Tibial nerve (tissue), 4 donors: ENCODE data around the gene TFE3. TPM values are rescaled to one million over a fixed set of nuclear protein-coding genes. Genes with fewer than 3 reads are reported as not detected.

Experiments
- DNase-seq, 2 donors: peaks; one replicate each; pipeline ENCODE4 v3.0.0-alpha.2; 2019; ENCODE audit warnings: low spot score in 2 of 2
- H3K27ac ChIP-seq, 4 donors: fragments of 200-600 bp; sonication (generic) in 3 of 4; one replicate each; pipeline ENCODE4 v1.5.1; 2017 to 2019; ENCODE audit warnings: mild to moderate bottlenecking in 1 of 4
- H3K27me3 ChIP-seq, 2 donors: fragments of 200-600 bp; sonication (generic) in 1 of 2; one replicate each; pipeline versions ENCODE4 v1.5.1 to v1.6.0; 2017 to 2019
- H3K36me3 ChIP-seq, 3 donors: fragments of 200-600 bp; sonication (generic); one replicate each; pipeline ENCODE4 v1.5.1; 2018 to 2019
- H3K4me1 ChIP-seq, 4 donors: fragments of 200-600 bp; sonication (generic) in 3 of 4; one replicate each; pipeline ENCODE4 v1.5.1; 2017 to 2019
- H3K4me3 ChIP-seq, 4 donors: fragments of 200-600 bp; sonication (generic) in 3 of 4; one replicate each; pipeline ENCODE4 v1.5.1; 2017 to 2019; ENCODE audit warnings: mild to moderate bottlenecking in 1 of 4, moderate library complexity in 1 of 4
- H3K9me3 ChIP-seq, 4 donors: fragments of 200-600 bp; sonication (generic) in 3 of 4; one replicate each; pipeline ENCODE4 v1.5.1; 2017 to 2019
- EP300 ChIP-seq, 2 donors: sonication (generic); formaldehyde crosslinking; IDR thresholded peaks; one replicate each; pipeline ENCODE4 v1.6.1; 2017; ENCODE audit warnings: antibody characterized with exemption in 2 of 2, mild to moderate bottlenecking in 1 of 2
- POLR2A ChIP-seq, 2 donors: fragments of 450-650 bp; IDR thresholded peaks; one replicate each; pipeline ENCODE4 v1.6.1; 2017; ENCODE audit warnings: antibody characterized with exemption in 2 of 2, mild to moderate bottlenecking in 2 of 2, moderate library complexity in 2 of 2
- WGBS, 2 donors: methylation state at CpG; one replicate each; pipeline ENCODE4 v1.1.5; 2018; 5-methylcytosine and 5-hydroxymethylcytosine counted together
- total RNA-seq, 4 donors: library from RNA; depleted of rRNA; stranded (reverse); fragments of >200 nt; gene quantifications; one replicate each; pipeline ENCODE4 v1.1.0, GENCODE V29; 2016
- TF ChIP-seq, protein P1 (sequence below), 5 experiments: fragments of 200-600 bp in 3 of 5; fragments of 450-650 bp in 2 of 5; sonication (generic) in 3 of 5; IDR thresholded peaks; one replicate each; pipeline ENCODE4 v1.5.1; 2016 to 2019; ENCODE audit warnings: antibody characterized with exemption in 5 of 5, mild to moderate bottlenecking in 3 of 5, moderate library complexity in 2 of 5

The TFE3 gene
- total RNA-seq, 4 donors from 2014 or later, result 98.6 to 124 (median 117) TPM

DNA sequence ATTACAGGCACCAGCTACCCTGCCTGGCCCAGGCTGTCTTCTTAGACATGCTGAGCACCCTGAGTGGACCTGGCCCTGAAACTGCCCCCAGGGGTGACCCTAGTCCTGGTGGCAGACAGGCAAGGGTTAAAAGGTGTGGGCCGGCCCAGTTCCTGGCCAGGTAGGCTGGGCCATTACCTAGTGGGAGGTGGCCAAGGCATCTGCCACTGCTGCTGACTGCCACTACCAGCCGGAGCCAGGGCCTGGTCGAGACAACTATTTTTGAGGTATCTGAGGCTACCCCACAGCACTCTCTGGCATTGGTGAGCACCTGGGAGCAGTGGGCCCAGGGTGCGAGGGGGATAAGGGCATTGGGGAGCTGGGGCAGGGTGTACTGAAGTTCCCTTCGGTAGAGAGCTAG lies 15.6 kb upstream of the TFE3 start, which contains the start of gene CCDC120:
CCDC120 (plus strand) TSS at position 206 of the 400 bp plus-strand sequence. CDS start 3,043 bp downstream, outside the sequence.
- no peaks in the 10 kb centered on the region for H3K9me3 ChIP-seq
- no peaks in the 10 kb centered on the region for H3K27me3 ChIP-seq
- 49 to 59% methylated on average over 2 to 5 of the region's 5 CpGs for WGBS, 2 donors
- H3K36me3 ChIP-seq, result peaks cover 0 to 4% (median 0%) of the 10 kb centered on the region in 3 donors
- peak within 1 kb of the TSS in 3 of 4 donors; percentile 39 to 59 (median 53) for H3K27ac ChIP-seq
- H3K4me1 ChIP-seq, result no peaks in the 10 kb centered on the region
- TF ChIP-seq POLR2A (IDR thresholded peaks at IDR 0.05), result no peak
- no peak for TF ChIP-seq EP300 (IDR thresholded peaks at IDR 0.05)
- TF ChIP-seq, protein P1, sequence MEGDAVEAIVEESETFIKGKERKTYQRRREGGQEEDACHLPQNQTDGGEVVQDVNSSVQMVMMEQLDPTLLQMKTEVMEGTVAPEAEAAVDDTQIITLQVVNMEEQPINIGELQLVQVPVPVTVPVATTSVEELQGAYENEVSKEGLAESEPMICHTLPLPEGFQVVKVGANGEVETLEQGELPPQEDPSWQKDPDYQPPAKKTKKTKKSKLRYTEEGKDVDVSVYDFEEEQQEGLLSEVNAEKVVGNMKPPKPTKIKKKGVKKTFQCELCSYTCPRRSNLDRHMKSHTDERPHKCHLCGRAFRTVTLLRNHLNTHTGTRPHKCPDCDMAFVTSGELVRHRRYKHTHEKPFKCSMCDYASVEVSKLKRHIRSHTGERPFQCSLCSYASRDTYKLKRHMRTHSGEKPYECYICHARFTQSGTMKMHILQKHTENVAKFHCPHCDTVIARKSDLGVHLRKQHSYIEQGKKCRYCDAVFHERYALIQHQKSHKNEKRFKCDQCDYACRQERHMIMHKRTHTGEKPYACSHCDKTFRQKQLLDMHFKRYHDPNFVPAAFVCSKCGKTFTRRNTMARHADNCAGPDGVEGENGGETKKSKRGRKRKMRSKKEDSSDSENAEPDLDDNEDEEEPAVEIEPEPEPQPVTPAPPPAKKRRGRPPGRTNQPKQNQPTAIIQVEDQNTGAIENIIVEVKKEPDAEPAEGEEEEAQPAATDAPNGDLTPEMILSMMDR (IDR thresholded peaks at IDR 0.05), result no peak
- peak within 1 kb of the TSS in 2 of 4 donors; percentile 5 to 15 for H3K4me3 ChIP-seq
- DNase-seq, result no peak

DNA sequence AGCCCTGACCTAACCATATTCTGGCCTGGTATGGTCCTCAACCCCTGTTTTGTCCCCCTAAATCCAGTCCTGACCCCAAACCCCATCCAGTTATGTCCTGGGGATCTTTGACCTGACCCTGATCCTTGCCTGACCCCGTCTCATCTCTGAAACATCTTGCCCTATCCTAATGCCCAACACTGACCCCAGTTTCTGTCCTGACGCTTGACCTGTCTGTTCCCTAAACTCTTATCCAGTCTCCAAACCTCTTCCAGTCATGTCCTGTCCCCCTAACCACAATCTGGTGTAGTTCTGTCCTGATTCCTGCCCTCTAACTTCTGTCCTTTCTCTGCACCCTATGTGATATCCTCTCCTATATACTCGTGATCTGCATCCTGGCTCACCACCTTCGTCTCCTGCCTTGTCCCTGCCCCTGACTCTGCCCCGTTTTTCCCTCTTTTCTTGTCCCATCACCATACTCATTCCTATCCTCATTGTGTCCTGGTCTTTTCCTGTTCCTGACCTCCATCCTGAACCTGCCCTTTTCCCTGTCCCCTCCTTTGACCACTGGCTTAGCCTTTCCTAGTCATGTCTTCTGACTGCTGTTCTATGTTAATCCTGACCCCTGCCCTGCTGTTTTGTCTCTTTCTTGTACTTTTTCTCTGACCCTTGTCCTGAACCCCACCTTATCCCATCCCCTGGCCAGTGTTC lies 11.1 kb upstream of the TFE3 start:
- WGBS, 2 donors, result 75 to 86% methylated on average over 5 of the region's 5 CpGs
- Histone ChIP-seq H3K4me1 (no peaks in the 10 kb centered on the region), H3K36me3 (no peaks in the 10 kb centered on the region), H3K9me3 (no peaks in the 10 kb centered on the region), H3K4me3 (peak overlapping the region; percentile 47 to 73 (median 60)), H3K27ac (peak overlapping the region; percentile 59 to 90 (median 86)), H3K27me3 (no peaks in the 10 kb centered on the region)
- TF ChIP-seq EP300 (IDR thresholded peaks at IDR 0.05) (no peak), POLR2A (IDR thresholded peaks at IDR 0.05) (no peak)
- TF ChIP-seq, protein P1 (IDR thresholded peaks at IDR 0.05), result no peak
- no peak for DNase-seq

DNA sequence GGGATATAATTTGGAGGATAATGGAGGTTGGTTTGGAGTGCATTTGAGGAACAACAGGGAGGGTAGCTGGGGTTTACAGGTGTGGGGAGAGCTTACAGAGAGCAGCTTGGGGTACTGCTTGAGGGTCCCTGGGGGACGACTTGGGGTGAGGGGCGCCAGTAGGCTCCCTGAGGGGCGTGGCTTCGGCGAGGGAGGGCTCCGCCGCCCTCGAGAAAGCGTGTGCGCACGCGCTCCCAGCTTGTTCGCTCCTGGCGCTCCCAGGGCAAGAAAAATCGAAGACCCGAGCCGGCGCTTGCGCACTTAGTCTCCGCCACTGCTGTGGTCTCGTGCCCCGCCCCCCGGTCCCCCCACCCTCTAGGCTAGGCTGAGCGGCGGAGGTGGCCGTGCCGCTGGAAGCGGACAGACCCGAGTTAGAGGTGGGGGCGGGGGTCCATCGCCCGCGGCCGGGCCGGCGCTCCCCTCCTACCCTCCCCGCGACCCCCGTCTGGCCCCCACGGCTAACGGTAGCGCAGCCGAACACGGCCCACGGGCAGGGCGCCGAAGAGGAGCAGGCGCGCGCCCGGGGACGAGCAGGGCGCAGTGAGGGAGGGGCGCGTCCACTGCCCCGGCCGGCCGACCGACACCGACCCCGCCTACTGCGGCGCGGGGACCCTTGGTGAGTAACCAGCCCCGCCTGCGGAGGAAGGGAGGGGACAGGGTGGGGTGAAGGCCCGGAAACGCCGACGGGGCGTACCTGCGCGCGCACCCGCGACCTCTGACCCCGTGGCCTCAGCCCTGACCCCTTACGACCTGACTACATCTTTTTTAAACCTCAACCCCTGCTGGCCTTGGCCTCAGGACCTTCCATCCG lies 10.3 kb upstream of the TFE3 start:
- H3K27me3 ChIP-seq, result no peaks in the 10 kb centered on the region
- peak overlapping the region; percentile 47 to 73 (median 60) for H3K4me3 ChIP-seq
- peak overlapping the region; percentile 59 to 90 (median 86) for H3K27ac ChIP-seq
- H3K4me1 ChIP-seq, result no peaks in the 10 kb centered on the region
- no peaks in the 10 kb centered on the region for H3K36me3 ChIP-seq
- H3K9me3 ChIP-seq, result no peaks in the 10 kb centered on the region
- DNase-seq, result no peak
- 2 to 40% methylated on average over 13 to 54 of the region's 79 CpGs for WGBS, 2 donors
- TF ChIP-seq POLR2A (IDR thresholded peaks at IDR 0.05) (no peak), EP300 (IDR thresholded peaks at IDR 0.05) (no peak)
- TF ChIP-seq, protein P1 (IDR thresholded peaks at IDR 0.05), result no peak

DNA sequence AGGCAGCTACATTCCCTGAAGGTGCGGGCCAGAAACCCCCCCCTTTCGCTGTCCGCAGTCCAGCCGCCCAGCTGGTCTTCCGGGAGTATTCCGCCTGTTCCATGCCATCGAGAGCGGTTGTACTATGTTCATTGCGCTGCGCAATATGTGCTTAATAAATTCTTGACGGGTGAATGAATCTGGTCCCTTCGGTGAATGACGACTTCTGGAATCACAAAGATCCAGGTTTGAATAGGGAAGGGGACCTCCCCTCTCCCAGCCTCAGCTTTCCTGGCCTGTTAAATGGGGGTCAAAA lies 777 bp upstream of the TFE3 start:
- Histone ChIP-seq H3K27ac (peak overlapping the region in 3 of 4 donors; percentile 26 to 81 (median 80)), H3K4me1 (peaks cover 0 to 16% (median 7%) of the 10 kb centered on the region in 4 donors), H3K27me3 (no peaks in the 10 kb centered on the region), H3K9me3 (no peaks in the 10 kb centered on the region), H3K4me3 (peak overlapping the region in 1 of 4 donors; percentile 24), H3K36me3 (peaks cover 0 to 5% (median 0%) of the 10 kb centered on the region in 3 donors)
- no peak for DNase-seq
- TF ChIP-seq, protein P1 (IDR thresholded peaks at IDR 0.05), result no peak
- no peak for TF ChIP-seq EP300 (IDR thresholded peaks at IDR 0.05)
- no peak for TF ChIP-seq POLR2A (IDR thresholded peaks at IDR 0.05)
- 43 to 58% methylated on average over 6 to 13 of the region's 13 CpGs for WGBS, 2 donors
